WTC11 (cell line): ENCODE results near the gene FBXO24. TPM values are rescaled to one million over a fixed set of nuclear protein-coding genes. Genes with fewer than 3 reads are reported as not detected.

Experiments
- AFF4 ChIP-seq: sonication (generic); formaldehyde crosslinking; IDR thresholded peaks from 2 replicates; pipeline ENCODE4 v1.8.1; 2023; ENCODE audit warnings: mild to moderate bottlenecking, missing genetic modification reagents, borderline replicate concordance
- CREB1 ChIP-seq: sonication (generic); formaldehyde crosslinking; IDR thresholded peaks from 2 replicates; pipeline ENCODE4 v1.8.0; 2023; ENCODE audit warnings: mild to moderate bottlenecking, missing genetic modification reagents
- CTCF ChIP-seq: fragments of 200-600 bp; IDR thresholded peaks from 2 replicates; pipeline ENCODE4 v1.8.0; 2022; ENCODE audit warnings: antibody characterized with exemption
- FOXP1 ChIP-seq: sonication (generic); formaldehyde crosslinking; IDR thresholded peaks from 2 replicates; pipeline ENCODE4 v1.8.0; 2022; ENCODE audit warnings: missing genetic modification reagents, mild to moderate bottlenecking, moderate library complexity, borderline replicate concordance
- HMGA2 ChIP-seq: fragments of 250-450 bp; sonication (Bioruptor Pico); IDR thresholded peaks from 2 replicates; pipeline ENCODE4 v1.4.0; 2021; ENCODE audit warnings: mild to moderate bottlenecking, moderate library complexity
- HMGXB4 ChIP-seq: sonication (generic); formaldehyde crosslinking; IDR thresholded peaks from 2 replicates; pipeline ENCODE4 v1.8.1; 2023; ENCODE audit warnings: mild to moderate bottlenecking, moderate library complexity, missing genetic modification reagents
- MAX ChIP-seq: sonication (generic); formaldehyde crosslinking; IDR thresholded peaks from 2 replicates; pipeline ENCODE4 v1.8.0; 2022; ENCODE audit warnings: mild to moderate bottlenecking, missing genetic modification reagents
- PRDM15 ChIP-seq: sonication (generic); formaldehyde crosslinking; IDR thresholded peaks from 2 replicates; pipeline ENCODE4 v1.8.0; 2022; ENCODE audit warnings: missing genetic modification reagents
- RELA ChIP-seq: sonication (generic); formaldehyde crosslinking; IDR thresholded peaks from 2 replicates; pipeline ENCODE4 v1.8.1; 2022; ENCODE audit warnings: missing genetic modification reagents, mild to moderate bottlenecking, borderline replicate concordance
- RORB ChIP-seq: fragments of 250-450 bp; sonication (Bioruptor Pico); IDR thresholded peaks from 2 replicates; pipeline ENCODE4 v1.9.0; 2021; ENCODE audit warnings: mild to moderate bottlenecking
- SMAD3 ChIP-seq: sonication (generic); formaldehyde crosslinking; IDR thresholded peaks from 2 replicates; pipeline ENCODE4 v1.8.0; 2022; ENCODE audit warnings: missing genetic modification reagents, mild to moderate bottlenecking, borderline replicate concordance
- SP1 ChIP-seq: sonication (generic); formaldehyde crosslinking; conservative IDR thresholded peaks from 2 replicates; pipeline ENCODE4 v1.8.1; 2022; ENCODE audit warnings: missing genetic modification reagents
- USF1 ChIP-seq: sonication (generic); formaldehyde crosslinking; IDR thresholded peaks from 2 replicates; pipeline ENCODE4 v1.8.0; 2022; ENCODE audit warnings: mild to moderate bottlenecking, missing genetic modification reagents
- ZMAT4 ChIP-seq: fragments of 250-450 bp; sonication (Bioruptor Pico); IDR thresholded peaks from 2 replicates; pipeline ENCODE4 v1.9.0; 2021; ENCODE audit warnings: mild to moderate bottlenecking
- ZNF121 ChIP-seq: sonication (generic); formaldehyde crosslinking; IDR thresholded peaks from 2 replicates; pipeline ENCODE4 v1.8.0; 2023; ENCODE audit warnings: missing genetic modification reagents
- ZNF281 ChIP-seq: sonication (generic); formaldehyde crosslinking; IDR thresholded peaks from 2 replicates; pipeline ENCODE4 v1.8.0; 2023; ENCODE audit warnings: mild to moderate bottlenecking, missing genetic modification reagents
- ZNF423 ChIP-seq: fragments of 250-450 bp; sonication (Bioruptor Pico); IDR thresholded peaks from 2 replicates; pipeline ENCODE4 v2.1.2; 2022; ENCODE audit warnings: mild to moderate bottlenecking, moderate library complexity
- ZSCAN18 ChIP-seq: fragments of 250-450 bp; sonication (Bioruptor Pico); IDR thresholded peaks from 2 replicates; pipeline ENCODE4 v2.1.2; 2022; ENCODE audit warnings: mild to moderate bottlenecking, moderate library complexity
- total RNA-seq: library from RNA; stranded (reverse); gene quantifications from 3 replicates; pipeline ENCODE4 v1.2.3, GENCODE V29; 2021

The FBXO24 gene
- total RNA-seq, 1 experiment from 2014 or later: 0.70 TPM

GRCh38 chr7:100632951-100633717, 47.0 kb downstream of the FBXO24 start (continued):
- TF ChIP-seq CTCF (no peak; the same call in 1 of the 2 replicates), SMAD3 (CRISPR knock-in tag) (peak; percentile 69; the same call in 1 of the 2 replicates), RELA (CRISPR knock-in tag) (peak; percentile 86; the same call in 1 of the 2 replicates), CREB1 (CRISPR knock-in tag) (no peak), ZNF121 (CRISPR knock-in tag) (peak; percentile 62; the same call in 1 of the 2 replicates), ZMAT4 (no peak), MAX (CRISPR knock-in tag) (peak; percentile 95), ZNF423 (CRISPR knock-in tag) (peak; percentile 21; the same call in 1 of the 2 replicates), FOXP1 (CRISPR knock-in tag) (peak; percentile 69; the same call in 1 of the 2 replicates), ZNF281 (CRISPR knock-in tag) (peak; percentile 40; the same call in 1 of the 2 replicates), SP1 (CRISPR knock-in tag) (peak; percentile 53; the same call in 1 of the 2 replicates), ZSCAN18 (CRISPR knock-in tag) (no peak), HMGA2 (CRISPR knock-in tag) (no peak), USF1 (CRISPR knock-in tag) (0 out of 2 replicates have a peak, but pooled peaks have one; percentile 57), HMGXB4 (CRISPR knock-in tag) (peak; percentile 82), PRDM15 (CRISPR knock-in tag) (no peak; the same call in 1 of the 2 replicates), RORB (CRISPR knock-in tag) (no peak), AFF4 (peak; percentile 79; the same call in 1 of the 2 replicates)
